GM12875 (cell line): Measurements from ENCODE around the gene TRIM46.

ENCODE experiments used
- H3K4me3 ChIP-seq: one replicate; pipeline ENCODE4 v1.5.1; 2011; ENCODE audit warnings: low read depth, low read length, control low read depth
- CTCF ChIP-seq: IDR thresholded peaks from 2 replicates; pipeline ENCODE4 v1.5.1; 2011; ENCODE audit warnings: low read depth, mild to moderate bottlenecking, control low read depth, inconsistent platforms, low read length, moderate library complexity, borderline replicate concordance; ENCODE audit not compliant: insufficient read depth

TRIM46 gene

DNA sequence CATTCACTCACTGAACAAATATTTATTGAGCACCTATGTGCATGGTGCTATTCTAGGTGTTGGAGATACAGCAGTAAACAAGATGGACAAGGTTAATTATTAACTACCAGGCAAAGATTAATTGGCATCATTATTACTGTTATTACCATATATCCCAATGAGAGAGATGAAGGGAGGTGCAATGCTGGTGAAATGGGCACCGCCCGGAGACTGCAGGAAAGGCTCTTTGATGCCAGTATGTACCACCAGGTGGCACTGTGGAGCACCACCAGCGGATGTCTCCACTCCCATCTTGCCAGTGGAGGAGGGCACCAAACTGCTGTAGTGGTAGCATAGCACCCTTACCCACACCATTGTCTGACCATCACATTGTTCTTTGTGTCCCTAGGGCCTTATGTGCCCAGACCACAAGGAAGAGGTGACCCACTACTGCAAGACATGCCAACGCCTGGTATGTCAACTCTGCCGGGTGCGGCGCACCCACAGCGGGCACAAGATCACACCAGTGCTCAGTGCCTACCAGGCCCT lies 3.0 kb downstream of the TRIM46 start:
- H3K4me3 ChIP-seq: no peak overlapping the region
- TF ChIP-seq CTCF: peak; percentile 94

GRCh38 chr1:155177192-155177917 lies 3.7 kb downstream of the TRIM46 start:
- no peak overlapping the region for H3K4me3 ChIP-seq
- no peak for TF ChIP-seq CTCF

- no peak for TF ChIP-seq CTCF
- H3K4me3 ChIP-seq: no peak overlapping the region
Observed at GRCh38 chr1:155177918-155178281, 4.3 kb downstream of the TRIM46 start.

GRCh38 chr1:155178441-155179111 lies 4.9 kb downstream of the TRIM46 start:
- no peak overlapping the region for H3K4me3 ChIP-seq
- no peak for TF ChIP-seq CTCF

GRCh38 chr1:155179112-155180031 lies 5.7 kb downstream of the TRIM46 start:
- no peak overlapping the region for H3K4me3 ChIP-seq
- TF ChIP-seq CTCF: no peak

DNA sequence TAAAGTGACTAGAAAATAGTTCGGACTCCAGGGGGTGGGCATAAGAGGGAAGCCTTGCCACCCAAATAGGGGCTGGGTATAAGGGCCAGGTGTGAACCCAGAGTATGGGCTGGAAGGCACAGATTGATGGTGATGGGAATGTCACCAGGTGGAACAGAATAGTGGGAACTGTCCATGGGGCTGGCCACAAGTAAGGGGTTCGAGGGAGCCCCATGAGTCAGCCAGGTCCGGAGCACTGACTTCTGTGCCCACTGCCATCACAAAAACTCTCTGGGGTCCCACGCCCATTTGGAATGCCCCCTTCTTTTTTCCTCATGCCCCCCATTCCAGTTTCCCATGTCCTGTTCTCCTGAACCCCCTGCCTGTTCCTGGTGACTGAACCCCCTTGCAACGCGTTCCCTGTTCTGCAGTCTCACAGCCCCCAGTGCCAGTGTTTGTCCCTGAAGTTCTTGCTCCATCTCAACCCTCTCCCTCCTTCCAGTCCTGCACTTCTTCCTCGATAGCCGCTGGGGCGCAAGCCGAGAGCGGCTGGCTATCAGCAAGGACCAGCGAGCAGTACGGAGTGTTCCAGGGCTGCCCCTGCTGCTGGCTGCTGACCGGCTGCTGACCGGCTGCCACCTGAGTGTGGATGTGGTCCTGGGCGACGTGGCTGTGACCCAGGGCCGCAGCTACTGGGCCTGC lies 7.9 kb downstream of the TRIM46 start:
- TF ChIP-seq CTCF: no peak
- H3K4me3 ChIP-seq: no peak overlapping the region
